ENCODE data around the gene DCXR. TPM values are rescaled to one million over a fixed set of nuclear protein-coding genes. Genes with fewer than 3 reads are reported as not detected.

DCXR gene
- total and polyA plus RNA-seq, 2 of the 13 experiments (the other 11 are each of a cell fraction or from before 2014, with no cell fraction given), result 287 to 311 TPM

DNA sequence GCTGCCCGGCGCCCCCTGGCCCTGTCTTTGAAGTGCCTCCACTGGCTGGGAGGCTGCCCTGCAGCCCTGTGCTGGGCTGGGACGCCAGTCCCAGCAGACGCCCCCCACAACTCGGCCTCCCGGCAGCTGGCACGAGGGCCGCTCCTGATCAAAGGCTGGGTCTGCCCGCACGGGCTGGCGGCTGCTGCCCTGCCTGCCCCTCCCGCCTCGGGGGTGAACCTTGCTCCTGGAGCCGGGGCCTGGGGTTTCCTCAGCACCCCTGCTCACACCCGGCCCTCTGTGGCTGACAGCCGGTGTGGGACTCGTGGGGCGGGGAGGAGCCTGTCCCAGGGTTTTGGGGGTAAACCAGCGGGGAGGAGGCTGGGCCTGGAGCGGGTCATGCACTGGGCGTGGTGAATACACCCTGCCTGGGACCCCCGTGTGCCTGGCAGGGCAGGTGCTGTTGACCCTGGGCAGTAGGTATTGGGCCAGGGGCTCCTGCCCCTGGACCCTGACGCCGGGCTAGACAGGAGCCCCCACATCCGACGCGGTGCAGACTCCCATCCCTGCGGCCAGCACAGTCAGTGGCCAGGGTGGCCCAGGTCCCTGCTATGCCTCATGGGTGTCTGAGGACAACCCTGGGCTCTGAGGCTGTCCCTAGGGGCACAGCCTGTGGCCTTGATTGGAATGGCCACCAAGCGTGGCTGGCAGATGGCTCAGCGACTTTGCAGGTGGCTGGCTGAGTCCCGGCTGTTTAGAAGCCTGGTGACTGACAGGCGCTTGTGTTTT, 36.5 kb downstream of the DCXR start (continued):
- TF ChIP-seq, protein P1, sequence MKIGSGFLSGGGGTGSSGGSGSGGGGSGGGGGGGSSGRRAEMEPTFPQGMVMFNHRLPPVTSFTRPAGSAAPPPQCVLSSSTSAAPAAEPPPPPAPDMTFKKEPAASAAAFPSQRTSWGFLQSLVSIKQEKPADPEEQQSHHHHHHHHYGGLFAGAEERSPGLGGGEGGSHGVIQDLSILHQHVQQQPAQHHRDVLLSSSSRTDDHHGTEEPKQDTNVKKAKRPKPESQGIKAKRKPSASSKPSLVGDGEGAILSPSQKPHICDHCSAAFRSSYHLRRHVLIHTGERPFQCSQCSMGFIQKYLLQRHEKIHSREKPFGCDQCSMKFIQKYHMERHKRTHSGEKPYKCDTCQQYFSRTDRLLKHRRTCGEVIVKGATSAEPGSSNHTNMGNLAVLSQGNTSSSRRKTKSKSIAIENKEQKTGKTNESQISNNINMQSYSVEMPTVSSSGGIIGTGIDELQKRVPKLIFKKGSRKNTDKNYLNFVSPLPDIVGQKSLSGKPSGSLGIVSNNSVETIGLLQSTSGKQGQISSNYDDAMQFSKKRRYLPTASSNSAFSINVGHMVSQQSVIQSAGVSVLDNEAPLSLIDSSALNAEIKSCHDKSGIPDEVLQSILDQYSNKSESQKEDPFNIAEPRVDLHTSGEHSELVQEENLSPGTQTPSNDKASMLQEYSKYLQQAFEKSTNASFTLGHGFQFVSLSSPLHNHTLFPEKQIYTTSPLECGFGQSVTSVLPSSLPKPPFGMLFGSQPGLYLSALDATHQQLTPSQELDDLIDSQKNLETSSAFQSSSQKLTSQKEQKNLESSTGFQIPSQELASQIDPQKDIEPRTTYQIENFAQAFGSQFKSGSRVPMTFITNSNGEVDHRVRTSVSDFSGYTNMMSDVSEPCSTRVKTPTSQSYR (CRISPR knock-in tag; IDR thresholded peaks at IDR 0.05; ENCODE audit: borderline replicate concordance), result peak; percentile 93
- no peak for TF ChIP-seq NFATC3 (CRISPR knock-in tag; IDR thresholded peaks at IDR 0.05)
- TF ChIP-seq DR1 (CRISPR knock-in tag; IDR thresholded peaks at IDR 0.05), result peak; percentile 62
- no peak for TF ChIP-seq SMARCE1 (IDR thresholded peaks at IDR 0.05; ENCODE audit: borderline replicate concordance)
- TF ChIP-seq ZFP1 (CRISPR knock-in tag; IDR thresholded peaks at IDR 0.05), result 0 out of 2 replicates have a peak, but pooled peaks have one; percentile 80
- peak; percentile 68; the same call in 1 of the 2 replicates for TF ChIP-seq SIX1 (CRISPR knock-in tag; IDR thresholded peaks at IDR 0.05; ENCODE audit: borderline replicate concordance)
- TF ChIP-seq, protein P2, sequence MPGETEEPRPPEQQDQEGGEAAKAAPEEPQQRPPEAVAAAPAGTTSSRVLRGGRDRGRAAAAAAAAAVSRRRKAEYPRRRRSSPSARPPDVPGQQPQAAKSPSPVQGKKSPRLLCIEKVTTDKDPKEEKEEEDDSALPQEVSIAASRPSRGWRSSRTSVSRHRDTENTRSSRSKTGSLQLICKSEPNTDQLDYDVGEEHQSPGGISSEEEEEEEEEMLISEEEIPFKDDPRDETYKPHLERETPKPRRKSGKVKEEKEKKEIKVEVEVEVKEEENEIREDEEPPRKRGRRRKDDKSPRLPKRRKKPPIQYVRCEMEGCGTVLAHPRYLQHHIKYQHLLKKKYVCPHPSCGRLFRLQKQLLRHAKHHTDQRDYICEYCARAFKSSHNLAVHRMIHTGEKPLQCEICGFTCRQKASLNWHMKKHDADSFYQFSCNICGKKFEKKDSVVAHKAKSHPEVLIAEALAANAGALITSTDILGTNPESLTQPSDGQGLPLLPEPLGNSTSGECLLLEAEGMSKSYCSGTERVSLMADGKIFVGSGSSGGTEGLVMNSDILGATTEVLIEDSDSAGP (CRISPR knock-in tag; IDR thresholded peaks at IDR 0.05; ENCODE audit: borderline replicate concordance), result peak; percentile 95
- TF ChIP-seq ZNF780A (CRISPR knock-in tag; IDR thresholded peaks at IDR 0.05), result 0 out of 2 replicates have a peak, but pooled peaks have one; percentile 77
- TF ChIP-seq SP4 (CRISPR knock-in tag; IDR thresholded peaks at IDR 0.05), result peak; percentile 71
- TF ChIP-seq POLR2G (IDR thresholded peaks at IDR 0.05; ENCODE audit: low read depth, low read length), result peak; percentile 75
- TF ChIP-seq EP300 (IDR thresholded peaks at IDR 0.05; ENCODE audit: low read depth in 2 of 2, low read length in 2 of 2), result peak; percentile 83 to 90; a peak in 3 of 4 replicates
- peak; percentile 93 for TF ChIP-seq EP300 (CRISPR knock-in tag; IDR thresholded peaks at IDR 0.05; ENCODE audit: borderline replicate concordance)
- TF ChIP-seq, protein P3, sequence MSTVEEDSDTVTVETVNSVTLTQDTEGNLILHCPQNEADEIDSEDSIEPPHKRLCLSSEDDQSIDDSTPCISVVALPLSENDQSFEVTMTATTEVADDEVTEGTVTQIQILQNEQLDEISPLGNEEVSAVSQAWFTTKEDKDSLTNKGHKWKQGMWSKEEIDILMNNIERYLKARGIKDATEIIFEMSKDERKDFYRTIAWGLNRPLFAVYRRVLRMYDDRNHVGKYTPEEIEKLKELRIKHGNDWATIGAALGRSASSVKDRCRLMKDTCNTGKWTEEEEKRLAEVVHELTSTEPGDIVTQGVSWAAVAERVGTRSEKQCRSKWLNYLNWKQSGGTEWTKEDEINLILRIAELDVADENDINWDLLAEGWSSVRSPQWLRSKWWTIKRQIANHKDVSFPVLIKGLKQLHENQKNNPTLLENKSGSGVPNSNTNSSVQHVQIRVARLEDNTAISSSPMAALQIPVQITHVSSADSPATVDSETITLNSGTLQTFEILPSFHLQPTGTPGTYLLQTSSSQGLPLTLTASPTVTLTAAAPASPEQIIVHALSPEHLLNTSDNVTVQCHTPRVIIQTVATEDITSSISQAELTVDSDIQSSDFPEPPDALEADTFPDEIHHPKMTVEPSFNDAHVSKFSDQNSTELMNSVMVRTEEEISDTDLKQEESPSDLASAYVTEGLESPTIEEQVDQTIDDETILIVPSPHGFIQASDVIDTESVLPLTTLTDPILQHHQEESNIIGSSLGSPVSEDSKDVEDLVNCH (CRISPR knock-in tag; IDR thresholded peaks at IDR 0.05), result no peak
- TF ChIP-seq ARHGAP35 (CRISPR knock-in tag; IDR thresholded peaks at IDR 0.05; ENCODE audit: borderline replicate concordance), result peak; percentile 78
- peak; percentile 81; the same call in 1 of the 2 replicates for TF ChIP-seq SMYD3 (CRISPR knock-in tag; IDR thresholded peaks at IDR 0.05)
- TF ChIP-seq, protein P4, sequence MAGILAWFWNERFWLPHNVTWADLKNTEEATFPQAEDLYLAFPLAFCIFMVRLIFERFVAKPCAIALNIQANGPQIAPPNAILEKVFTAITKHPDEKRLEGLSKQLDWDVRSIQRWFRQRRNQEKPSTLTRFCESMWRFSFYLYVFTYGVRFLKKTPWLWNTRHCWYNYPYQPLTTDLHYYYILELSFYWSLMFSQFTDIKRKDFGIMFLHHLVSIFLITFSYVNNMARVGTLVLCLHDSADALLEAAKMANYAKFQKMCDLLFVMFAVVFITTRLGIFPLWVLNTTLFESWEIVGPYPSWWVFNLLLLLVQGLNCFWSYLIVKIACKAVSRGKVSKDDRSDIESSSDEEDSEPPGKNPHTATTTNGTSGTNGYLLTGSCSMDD (CRISPR knock-in tag; IDR thresholded peaks at IDR 0.05), result peak; percentile 59; the same call in 1 of the 2 replicates
- 0 out of 2 replicates have a peak, but pooled peaks have one; percentile 36 for TF ChIP-seq ZNF10 (CRISPR knock-in tag; IDR thresholded peaks at IDR 0.05; ENCODE audit: borderline replicate concordance, low read depth)
- TF ChIP-seq, protein P5, sequence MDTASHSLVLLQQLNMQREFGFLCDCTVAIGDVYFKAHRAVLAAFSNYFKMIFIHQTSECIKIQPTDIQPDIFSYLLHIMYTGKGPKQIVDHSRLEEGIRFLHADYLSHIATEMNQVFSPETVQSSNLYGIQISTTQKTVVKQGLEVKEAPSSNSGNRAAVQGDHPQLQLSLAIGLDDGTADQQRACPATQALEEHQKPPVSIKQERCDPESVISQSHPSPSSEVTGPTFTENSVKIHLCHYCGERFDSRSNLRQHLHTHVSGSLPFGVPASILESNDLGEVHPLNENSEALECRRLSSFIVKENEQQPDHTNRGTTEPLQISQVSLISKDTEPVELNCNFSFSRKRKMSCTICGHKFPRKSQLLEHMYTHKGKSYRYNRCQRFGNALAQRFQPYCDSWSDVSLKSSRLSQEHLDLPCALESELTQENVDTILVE (CRISPR knock-in tag; IDR thresholded peaks at IDR 0.05), result peak; percentile 90
- peak; percentile 95 for TF ChIP-seq FOXJ3 (CRISPR knock-in tag; IDR thresholded peaks at IDR 0.05; ENCODE audit: borderline replicate concordance)
- TF ChIP-seq ZNF678 (CRISPR knock-in tag; IDR thresholded peaks at IDR 0.05), result no peak
